ENCODE data around the gene LUM. TPM values are rescaled to one million over a fixed set of nuclear protein-coding genes. Genes with fewer than 3 reads are reported as not detected.
"Not testable (repeated sequence)": the region's sequence is repeated elsewhere in the genome, so short reads cannot be mapped to it uniquely, and the experiment has no call there.

Gene LUM
- total and polyA plus RNA-seq, 7 donors = 2.7 to 35.7 (median 8.3) TPM

DNA sequence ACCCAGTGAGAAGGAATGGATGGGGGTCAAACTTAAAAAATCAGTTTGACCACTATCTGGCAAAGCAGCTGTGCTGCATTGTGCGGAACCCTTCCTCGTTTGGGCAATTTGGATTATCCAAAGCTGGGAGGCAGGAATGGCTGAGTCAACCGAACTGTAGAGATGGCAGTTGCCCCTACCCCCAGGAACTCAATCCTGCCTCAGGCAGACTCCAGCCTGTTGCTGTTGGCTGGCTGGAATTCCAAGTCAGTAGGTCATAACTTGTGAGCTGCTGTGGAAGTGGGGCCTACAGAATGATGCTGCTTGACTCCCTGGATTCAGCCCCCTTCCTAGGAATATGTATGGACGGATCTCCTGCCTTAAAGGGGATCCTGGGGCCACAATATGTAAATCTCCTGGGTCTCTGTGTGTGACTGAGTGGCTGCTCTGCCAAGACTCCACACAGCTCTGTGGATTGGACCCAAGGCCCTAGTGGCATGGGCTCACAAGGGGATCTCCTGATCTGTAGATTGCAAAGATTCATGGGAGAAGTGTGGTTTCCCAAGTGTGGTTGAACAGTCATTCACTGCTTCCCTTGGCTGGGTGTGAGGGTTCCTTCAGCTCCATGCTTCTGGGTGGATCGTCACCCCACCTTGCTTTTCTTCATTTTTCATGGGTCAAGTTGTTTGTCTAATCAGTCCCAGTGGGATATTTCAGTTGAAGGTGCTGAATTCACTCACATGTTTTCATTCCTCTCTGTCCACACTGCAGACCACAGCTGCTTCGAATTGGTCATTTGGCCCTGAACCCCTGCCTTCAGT is 19.2 kb downstream of the LUM start:
- Histone ChIP-seq H3K27me3 (ENCODE audit: insufficient read depth in 3 of 3, low read length in 2 of 3) (no peaks in the 10 kb centered on the region), H3K36me3 (ENCODE audit: insufficient read depth in 1 of 2, low read depth in 1 of 2) (no peaks in the 10 kb centered on the region), H3K27ac (no peak overlapping the region), H3K4me3 (no peak overlapping the region), H3K9me3 (no peaks in the 10 kb centered on the region), H3K4me1 (no peaks in the 10 kb centered on the region)
- WGBS, 3 donors = 71 to 77% (median 71%) methylated on average over 6 of the region's 6 CpGs
- no peak for DNase-seq
- intact Hi-C loops (cut with DNase I) = no loop called here
- no peak for ATAC-seq
- TF ChIP-seq, protein P1, sequence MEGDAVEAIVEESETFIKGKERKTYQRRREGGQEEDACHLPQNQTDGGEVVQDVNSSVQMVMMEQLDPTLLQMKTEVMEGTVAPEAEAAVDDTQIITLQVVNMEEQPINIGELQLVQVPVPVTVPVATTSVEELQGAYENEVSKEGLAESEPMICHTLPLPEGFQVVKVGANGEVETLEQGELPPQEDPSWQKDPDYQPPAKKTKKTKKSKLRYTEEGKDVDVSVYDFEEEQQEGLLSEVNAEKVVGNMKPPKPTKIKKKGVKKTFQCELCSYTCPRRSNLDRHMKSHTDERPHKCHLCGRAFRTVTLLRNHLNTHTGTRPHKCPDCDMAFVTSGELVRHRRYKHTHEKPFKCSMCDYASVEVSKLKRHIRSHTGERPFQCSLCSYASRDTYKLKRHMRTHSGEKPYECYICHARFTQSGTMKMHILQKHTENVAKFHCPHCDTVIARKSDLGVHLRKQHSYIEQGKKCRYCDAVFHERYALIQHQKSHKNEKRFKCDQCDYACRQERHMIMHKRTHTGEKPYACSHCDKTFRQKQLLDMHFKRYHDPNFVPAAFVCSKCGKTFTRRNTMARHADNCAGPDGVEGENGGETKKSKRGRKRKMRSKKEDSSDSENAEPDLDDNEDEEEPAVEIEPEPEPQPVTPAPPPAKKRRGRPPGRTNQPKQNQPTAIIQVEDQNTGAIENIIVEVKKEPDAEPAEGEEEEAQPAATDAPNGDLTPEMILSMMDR (IDR thresholded peaks at IDR 0.05) = no peak

DNA sequence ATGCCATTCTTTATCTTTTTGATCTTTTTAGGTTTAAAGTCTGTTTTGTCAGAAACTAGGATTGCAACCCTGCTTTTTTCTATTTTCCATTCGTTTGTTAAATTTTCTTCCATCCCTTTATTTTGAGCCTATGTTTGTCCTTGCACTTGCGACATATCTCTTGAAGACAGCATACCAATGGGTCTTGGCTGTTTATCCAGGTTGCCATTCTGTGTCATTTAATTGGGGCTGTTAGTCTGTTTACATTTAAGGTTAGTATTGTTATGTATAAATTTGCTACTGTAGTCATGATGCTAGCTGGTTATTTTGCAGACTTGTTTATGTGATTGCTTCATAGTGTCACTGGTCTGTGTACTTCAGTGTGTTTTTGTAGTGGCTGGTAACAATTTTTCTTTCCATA is 21.3 kb downstream of the LUM start:
- H3K4me1 ChIP-seq; H3K27me3 ChIP-seq (ENCODE audit: insufficient read depth in 3 of 3, low read length in 2 of 3); H3K4me3 ChIP-seq; ATAC-seq; DNase-seq; H3K36me3 ChIP-seq (ENCODE audit: insufficient read depth in 1 of 2, low read depth in 1 of 2); H3K9me3 ChIP-seq; intact Hi-C loops (cut with DNase I); H3K27ac ChIP-seq: not testable (repeated sequence)
- 89 to 98% (median 94%) methylated on average over 2 of the region's 2 CpGs for WGBS, 3 donors

DNA sequence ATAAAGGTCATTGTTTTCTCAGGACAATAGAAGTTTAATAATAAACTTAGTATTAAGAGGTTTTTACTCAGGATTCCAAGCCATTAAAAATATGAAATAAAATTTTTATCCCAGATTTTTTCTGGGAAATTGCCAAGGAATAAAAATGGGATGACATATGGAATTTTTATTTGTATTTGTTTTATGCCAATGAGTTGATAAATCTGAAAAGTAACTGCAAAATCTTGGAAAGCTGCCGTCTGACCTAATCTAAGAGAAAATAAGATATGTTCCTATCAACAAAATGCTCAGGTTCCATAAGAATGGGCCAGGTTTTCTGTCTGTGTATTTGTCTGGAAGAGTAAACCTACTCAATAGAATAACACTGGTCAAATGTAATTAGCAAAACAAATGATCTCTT is 31.3 kb downstream of the LUM start:
- no peaks in the 10 kb centered on the region for H3K36me3 ChIP-seq (ENCODE audit: insufficient read depth in 1 of 2, low read depth in 1 of 2)
- TF ChIP-seq, protein P1 (IDR thresholded peaks at IDR 0.05) = no peak
- H3K27ac ChIP-seq = no peak overlapping the region
- intact Hi-C loops (cut with DNase I) = no loop called here
- no peaks in the 10 kb centered on the region for H3K27me3 ChIP-seq (ENCODE audit: insufficient read depth in 3 of 3, low read length in 2 of 3)
- no peaks in the 10 kb centered on the region for H3K4me1 ChIP-seq
- no peaks in the 10 kb centered on the region for H3K9me3 ChIP-seq
- ATAC-seq (no peak), DNase-seq (no peak)
- no peak overlapping the region for H3K4me3 ChIP-seq
- 72 to 83% (median 79%) methylated on average over 1 of the region's 1 CpG for WGBS, 3 donors

DNA sequence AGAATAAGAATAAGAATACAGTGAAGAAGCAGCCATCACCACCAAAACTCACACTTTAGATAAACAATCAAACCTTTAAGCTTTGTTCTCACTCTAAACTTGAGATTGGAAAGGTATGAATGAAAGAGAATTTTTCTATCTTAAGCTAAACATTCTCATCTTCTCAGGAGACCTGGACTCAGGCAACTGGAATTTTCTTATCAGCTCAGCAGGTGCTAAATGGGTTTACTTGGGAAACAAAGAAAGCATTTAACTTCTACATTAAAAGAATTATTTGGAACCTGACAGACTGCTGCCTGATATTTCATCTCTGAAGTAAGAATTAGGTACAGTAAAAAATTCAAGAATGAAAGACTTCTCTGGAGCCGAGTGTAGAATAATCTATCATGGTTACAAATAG is 32.8 kb downstream of the LUM start:
- Histone ChIP-seq H3K27ac (no peak overlapping the region), H3K36me3 (ENCODE audit: insufficient read depth in 1 of 2, low read depth in 1 of 2) (no peaks in the 10 kb centered on the region), H3K27me3 (ENCODE audit: insufficient read depth in 3 of 3, low read length in 2 of 3) (no peaks in the 10 kb centered on the region), H3K4me1 (no peaks in the 10 kb centered on the region), H3K4me3 (no peak overlapping the region), H3K9me3 (no peaks in the 10 kb centered on the region)
- TF ChIP-seq, protein P1 (IDR thresholded peaks at IDR 0.05) = no peak
- ATAC-seq (no peak), DNase-seq (no peak)
- 64 to 67% (median 66%) methylated on average over 1 of the region's 1 CpG for WGBS, 3 donors
- intact Hi-C loops (cut with DNase I) = no loop called here

DNA sequence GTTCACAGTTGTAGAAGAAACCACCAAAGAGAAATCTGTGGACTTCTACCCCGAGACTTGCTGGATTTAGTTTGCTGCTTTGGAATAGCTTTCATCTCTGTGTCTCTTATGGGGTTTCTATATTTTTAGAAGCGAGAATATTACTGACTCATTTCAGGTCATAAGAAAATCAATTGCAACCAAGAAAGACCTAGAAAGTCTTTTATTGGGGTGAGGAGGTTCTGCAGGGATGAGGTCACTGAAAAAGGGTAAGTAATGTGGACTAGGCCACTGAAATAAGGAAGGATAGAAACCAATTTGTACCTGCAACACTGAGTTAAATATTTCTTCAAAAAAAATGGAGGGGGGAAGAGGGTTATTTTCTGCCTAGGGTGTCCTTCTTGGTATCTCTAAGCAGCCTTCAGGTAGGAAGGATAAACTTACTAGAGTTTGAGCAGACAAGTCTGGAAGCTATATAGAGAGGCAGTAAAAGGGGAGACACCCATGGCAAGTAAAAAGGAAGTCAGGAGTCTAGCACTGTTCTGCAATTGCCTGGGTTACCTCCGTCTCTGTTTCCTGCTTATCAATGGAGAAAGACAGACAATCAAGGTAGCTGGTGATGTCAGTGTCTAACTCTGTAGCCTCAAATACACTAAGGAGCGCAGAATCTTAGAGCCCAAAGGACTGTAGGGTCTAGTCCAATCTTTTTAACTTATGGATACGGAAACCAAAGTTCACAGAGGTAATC is 33.9 kb downstream of the LUM start:
- intact Hi-C loops (cut with DNase I) = no loop called here
- WGBS, 3 donors = 89% methylated on average over 5 of the region's 5 CpGs
- no peak for DNase-seq
- TF ChIP-seq, protein P1 (IDR thresholded peaks at IDR 0.05) = no peak
- Histone ChIP-seq H3K36me3 (ENCODE audit: insufficient read depth in 1 of 2, low read depth in 1 of 2) (no peaks in the 10 kb centered on the region), H3K4me3 (no peak overlapping the region), H3K27me3 (ENCODE audit: insufficient read depth in 3 of 3, low read length in 2 of 3) (no peaks in the 10 kb centered on the region), H3K4me1 (no peaks in the 10 kb centered on the region), H3K27ac (no peak overlapping the region), H3K9me3 (no peaks in the 10 kb centered on the region)
- ATAC-seq = no peak
